ENCODE measurements around the gene ALAD.

The ALAD gene

DNA sequence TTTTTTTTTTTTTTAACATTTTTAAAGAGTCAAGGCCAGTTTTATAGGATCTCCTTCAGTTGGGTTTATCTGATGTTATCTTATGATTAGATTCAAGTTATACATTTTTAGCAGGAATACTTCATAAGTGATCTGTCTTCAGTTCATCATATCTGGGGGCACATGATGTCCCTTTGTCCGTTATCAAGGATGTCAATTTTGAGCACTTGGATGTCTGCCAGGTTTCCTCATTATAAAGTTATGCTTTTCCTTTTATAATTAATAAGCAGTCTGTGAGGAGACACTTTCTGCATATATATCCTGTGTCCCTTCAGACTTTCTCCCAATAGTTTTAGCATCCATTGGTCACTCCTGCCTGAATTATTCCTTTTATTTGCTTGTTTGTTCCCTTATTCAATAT is 36.1 kb downstream of the ALAD start:
- Histone ChIP-seq H3K4me2 (ENCODE audit: low read length) (no peak overlapping the region), H3K27me3 (ENCODE audit: low read depth, low read length) (no peaks in the 10 kb centered on the region), H3K9ac (ENCODE audit: low read length) (no peak overlapping the region), H3K27ac (ENCODE audit: low read length) (no peak overlapping the region), H3K9me3 (ENCODE audit: insufficient read depth, low read length) (no peaks in the 10 kb centered on the region), H3K4me1 (ENCODE audit: low read length) (no peaks in the 10 kb centered on the region), H4K20me1 (ENCODE audit: insufficient read depth, low read length) (no peaks in the 10 kb centered on the region), H3K79me2 (ENCODE audit: low read length) (no peaks in the 10 kb centered on the region), H3K4me3 (ENCODE audit: low read length) (no peak overlapping the region), H2AFZ (ENCODE audit: low read depth, low read length) (no peak overlapping the region), H3K36me3 (replicated peaks; ENCODE audit: low read depth, low read length) (no peaks in the 10 kb centered on the region)
- TF ChIP-seq, protein P1, sequence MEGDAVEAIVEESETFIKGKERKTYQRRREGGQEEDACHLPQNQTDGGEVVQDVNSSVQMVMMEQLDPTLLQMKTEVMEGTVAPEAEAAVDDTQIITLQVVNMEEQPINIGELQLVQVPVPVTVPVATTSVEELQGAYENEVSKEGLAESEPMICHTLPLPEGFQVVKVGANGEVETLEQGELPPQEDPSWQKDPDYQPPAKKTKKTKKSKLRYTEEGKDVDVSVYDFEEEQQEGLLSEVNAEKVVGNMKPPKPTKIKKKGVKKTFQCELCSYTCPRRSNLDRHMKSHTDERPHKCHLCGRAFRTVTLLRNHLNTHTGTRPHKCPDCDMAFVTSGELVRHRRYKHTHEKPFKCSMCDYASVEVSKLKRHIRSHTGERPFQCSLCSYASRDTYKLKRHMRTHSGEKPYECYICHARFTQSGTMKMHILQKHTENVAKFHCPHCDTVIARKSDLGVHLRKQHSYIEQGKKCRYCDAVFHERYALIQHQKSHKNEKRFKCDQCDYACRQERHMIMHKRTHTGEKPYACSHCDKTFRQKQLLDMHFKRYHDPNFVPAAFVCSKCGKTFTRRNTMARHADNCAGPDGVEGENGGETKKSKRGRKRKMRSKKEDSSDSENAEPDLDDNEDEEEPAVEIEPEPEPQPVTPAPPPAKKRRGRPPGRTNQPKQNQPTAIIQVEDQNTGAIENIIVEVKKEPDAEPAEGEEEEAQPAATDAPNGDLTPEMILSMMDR (IDR thresholded peaks at IDR 0.05; ENCODE audit: low read depth, low read length), result no peak
- TF ChIP-seq EZH2phosphoT487 (IDR thresholded peaks at IDR 0.05; ENCODE audit: low read depth), result no peak

GRCh38 chr9:113363336-113363735 is 37.7 kb downstream of the ALAD start:
- no peaks in the 10 kb centered on the region for H3K79me2 ChIP-seq (ENCODE audit: low read length)
- no peaks in the 10 kb centered on the region for H3K36me3 ChIP-seq (replicated peaks; ENCODE audit: low read depth, low read length)
- H3K27me3 ChIP-seq (ENCODE audit: low read depth, low read length), result no peaks in the 10 kb centered on the region
- no peak overlapping the region for H3K4me3 ChIP-seq (ENCODE audit: low read length)
- no peaks in the 10 kb centered on the region for H3K4me1 ChIP-seq (ENCODE audit: low read length)
- no peak overlapping the region for H3K27ac ChIP-seq (ENCODE audit: low read length)
- no peaks in the 10 kb centered on the region for H4K20me1 ChIP-seq (ENCODE audit: insufficient read depth, low read length)
- TF ChIP-seq, protein P1 (IDR thresholded peaks at IDR 0.05; ENCODE audit: low read depth, low read length), result no peak
- no peak for TF ChIP-seq EZH2phosphoT487 (IDR thresholded peaks at IDR 0.05; ENCODE audit: low read depth)
- no peak overlapping the region for H3K4me2 ChIP-seq (ENCODE audit: low read length)
- no peak overlapping the region for H2AFZ ChIP-seq (ENCODE audit: low read depth, low read length)
- H3K9ac ChIP-seq (ENCODE audit: low read length), result no peak overlapping the region
- no peaks in the 10 kb centered on the region for H3K9me3 ChIP-seq (ENCODE audit: insufficient read depth, low read length)

GRCh38 chr9:113361304-113362018 is 39.6 kb downstream of the ALAD start:
- no peak overlapping the region for H2AFZ ChIP-seq (ENCODE audit: low read depth, low read length)
- no peak overlapping the region for H3K4me3 ChIP-seq (ENCODE audit: low read length)

GRCh38 chr9:113360242-113360842 is 40.7 kb downstream of the ALAD start:
- Histone ChIP-seq H2AFZ (ENCODE audit: low read depth, low read length) (no peak overlapping the region), H3K79me2 (ENCODE audit: low read length) (no peaks in the 10 kb centered on the region), H3K36me3 (replicated peaks; ENCODE audit: low read depth, low read length) (no peaks in the 10 kb centered on the region), H3K4me3 (ENCODE audit: low read length) (no peak overlapping the region), H3K4me1 (ENCODE audit: low read length) (no peaks in the 10 kb centered on the region), H3K27ac (ENCODE audit: low read length) (no peak overlapping the region), H3K9ac (ENCODE audit: low read length) (no peak overlapping the region), H3K4me2 (ENCODE audit: low read length) (no peak overlapping the region), H3K27me3 (ENCODE audit: low read depth, low read length) (no peaks in the 10 kb centered on the region), H3K9me3 (ENCODE audit: insufficient read depth, low read length) (no peaks in the 10 kb centered on the region), H4K20me1 (ENCODE audit: insufficient read depth, low read length) (no peaks in the 10 kb centered on the region)
- TF ChIP-seq, protein P1 (IDR thresholded peaks at IDR 0.05; ENCODE audit: low read depth, low read length), result no peak
- no peak for TF ChIP-seq EZH2phosphoT487 (IDR thresholded peaks at IDR 0.05; ENCODE audit: low read depth)

More at GRCh38 chr9:113361304-113362018, 39.6 kb downstream of the ALAD start:
- no peaks in the 10 kb centered on the region for H3K79me2 ChIP-seq (ENCODE audit: low read length)
- H3K9me3 ChIP-seq (ENCODE audit: insufficient read depth, low read length), result no peaks in the 10 kb centered on the region
- H3K27me3 ChIP-seq (ENCODE audit: low read depth, low read length), result no peaks in the 10 kb centered on the region
- H4K20me1 ChIP-seq (ENCODE audit: insufficient read depth, low read length), result no peaks in the 10 kb centered on the region
- H3K4me2 ChIP-seq (ENCODE audit: low read length), result no peak overlapping the region
- no peaks in the 10 kb centered on the region for H3K36me3 ChIP-seq (replicated peaks; ENCODE audit: low read depth, low read length)
- no peaks in the 10 kb centered on the region for H3K4me1 ChIP-seq (ENCODE audit: low read length)
- TF ChIP-seq, protein P1 (IDR thresholded peaks at IDR 0.05; ENCODE audit: low read depth, low read length), result no peak
- no peak for TF ChIP-seq EZH2phosphoT487 (IDR thresholded peaks at IDR 0.05; ENCODE audit: low read depth)
- H3K27ac ChIP-seq (ENCODE audit: low read length), result no peak overlapping the region
- no peak overlapping the region for H3K9ac ChIP-seq (ENCODE audit: low read length)

All from OCI-LY3 (cell line).